HG03025 (cell line): ENCODE measurements around the gene C15orf39.

ENCODE experiments used
- ATAC-seq: cut with Tn5 transposase; IDR thresholded peaks from one replicate; pipeline ENCODE4 v1.9.1; 2021; ENCODE audit warnings: mild to moderate bottlenecking, moderate library complexity; ENCODE audit not compliant: unreplicated experiment, low FRiP score

C15orf39 gene

DNA sequence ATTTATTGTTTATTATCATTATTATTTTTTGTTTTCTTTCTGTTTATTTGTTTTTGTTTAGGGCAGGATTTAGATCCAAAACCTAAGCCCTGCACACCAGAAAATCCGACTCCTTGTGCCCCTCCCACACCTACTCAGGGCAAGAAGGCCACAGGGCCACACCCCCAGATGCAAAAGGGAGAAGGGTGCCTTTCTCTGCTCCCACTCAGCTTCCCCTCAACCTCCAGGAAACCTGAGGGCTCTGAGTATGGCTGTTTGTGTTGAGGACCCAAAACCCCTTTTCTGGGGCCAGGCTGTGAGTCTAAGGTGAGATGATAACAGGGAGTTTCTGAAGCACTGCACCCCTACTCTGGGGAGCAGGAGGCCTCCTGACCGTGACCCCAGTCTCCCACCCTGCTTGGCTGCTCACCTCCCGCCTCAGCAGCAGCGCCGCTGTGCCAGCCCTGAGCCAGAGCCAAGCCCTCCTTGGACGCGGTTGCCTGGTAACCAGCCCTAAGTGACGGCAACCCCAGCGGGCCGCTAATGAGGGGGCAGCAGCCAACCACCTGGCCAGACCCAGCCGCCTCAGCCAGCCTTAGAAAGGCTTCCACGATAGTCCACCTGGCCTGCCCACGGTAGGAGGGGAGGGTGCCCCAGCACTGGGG lies 6.4 kb upstream of the C15orf39 start:
- ATAC-seq, result no peak

DNA sequence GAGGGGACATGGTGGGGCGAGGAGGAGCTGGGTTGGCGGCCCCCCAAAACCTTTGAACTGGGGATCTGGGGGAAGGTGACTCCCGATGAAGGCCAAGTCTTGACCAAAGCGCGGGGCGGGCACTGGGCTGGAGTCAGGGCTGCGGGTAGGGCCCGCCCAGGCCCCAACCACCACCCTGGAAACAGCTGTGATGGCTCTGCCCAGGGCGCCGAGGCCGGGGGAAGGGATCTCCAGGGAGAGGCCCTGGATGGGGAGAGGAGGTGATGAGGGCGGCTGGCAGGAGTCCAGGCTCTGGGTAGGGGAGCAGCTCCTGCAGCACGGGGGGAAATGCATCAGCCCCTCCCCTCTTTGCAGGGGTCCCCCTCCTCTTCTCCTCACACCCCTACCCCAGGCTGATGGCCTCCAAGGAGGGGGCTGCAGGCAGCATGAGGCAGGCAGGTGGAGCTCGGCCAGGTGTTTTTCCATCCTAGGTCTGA lies 5.9 kb upstream of the C15orf39 start:
- ATAC-seq, result no peak

DNA sequence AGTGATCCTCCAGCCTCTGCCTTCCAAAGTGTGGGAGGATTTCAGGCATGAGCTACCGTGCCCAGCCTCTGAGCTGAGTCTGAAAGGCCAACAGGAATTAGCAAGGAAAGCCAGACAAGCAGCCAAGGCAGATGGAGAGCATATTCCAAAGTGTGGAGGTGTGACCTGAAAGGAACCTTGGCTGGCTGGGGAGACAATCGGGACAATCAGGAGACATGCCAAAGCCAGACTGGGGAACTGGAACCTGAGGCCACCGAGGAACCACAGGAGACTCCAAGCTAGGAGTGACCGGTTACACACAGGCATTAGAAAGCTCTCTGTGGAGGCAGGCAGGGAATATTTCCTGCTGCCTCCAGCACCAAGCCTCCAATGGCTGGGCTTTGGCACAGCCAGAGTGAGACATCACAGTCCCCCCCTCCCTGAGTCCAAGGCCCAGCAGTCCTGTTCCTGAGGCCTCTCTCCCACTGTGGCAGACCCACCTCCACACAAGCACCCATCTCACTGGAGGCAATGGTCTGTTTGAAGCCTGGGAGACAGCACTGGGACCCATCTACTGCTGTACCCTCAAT lies 4.5 kb upstream of the C15orf39 start:
- no peak for ATAC-seq

DNA sequence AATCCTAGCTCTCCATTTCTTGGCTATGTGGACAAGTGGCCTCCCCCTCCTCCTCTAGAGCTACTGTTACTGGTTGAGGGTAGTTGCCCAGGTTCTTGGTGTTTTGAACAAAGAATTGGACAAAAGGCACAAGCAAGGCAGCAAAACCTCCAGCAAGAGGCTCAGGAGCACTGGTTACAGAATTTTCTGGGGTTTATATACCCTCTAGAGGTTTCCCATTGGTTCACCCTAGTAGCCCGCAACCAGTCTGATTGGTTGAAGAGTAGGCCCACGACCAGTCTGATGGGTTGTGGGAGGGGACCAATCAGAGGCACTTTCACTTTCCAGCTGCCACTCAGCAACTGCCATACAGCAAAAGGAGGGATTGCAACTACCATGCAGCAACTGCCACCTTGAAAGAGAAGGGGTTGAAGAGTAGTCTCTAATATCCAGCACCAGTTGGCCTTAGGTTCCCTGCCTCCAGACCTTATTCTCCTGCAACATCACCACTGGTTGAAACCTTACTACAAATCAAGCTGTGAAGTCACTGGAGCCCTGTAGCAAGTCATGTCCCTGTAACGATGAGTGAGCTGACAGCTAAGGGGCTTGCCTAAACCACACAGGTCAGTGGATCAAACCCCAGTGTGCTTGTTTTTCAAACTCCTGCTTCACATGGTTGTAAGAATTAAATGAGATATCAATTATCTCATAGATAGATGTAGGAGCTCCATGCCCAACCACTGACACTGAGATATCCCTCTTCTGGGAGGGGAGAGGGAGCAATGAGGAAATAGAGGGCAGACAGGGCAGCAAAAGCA lies 2.9 kb upstream of the C15orf39 start:
- ATAC-seq, result no peak

DNA sequence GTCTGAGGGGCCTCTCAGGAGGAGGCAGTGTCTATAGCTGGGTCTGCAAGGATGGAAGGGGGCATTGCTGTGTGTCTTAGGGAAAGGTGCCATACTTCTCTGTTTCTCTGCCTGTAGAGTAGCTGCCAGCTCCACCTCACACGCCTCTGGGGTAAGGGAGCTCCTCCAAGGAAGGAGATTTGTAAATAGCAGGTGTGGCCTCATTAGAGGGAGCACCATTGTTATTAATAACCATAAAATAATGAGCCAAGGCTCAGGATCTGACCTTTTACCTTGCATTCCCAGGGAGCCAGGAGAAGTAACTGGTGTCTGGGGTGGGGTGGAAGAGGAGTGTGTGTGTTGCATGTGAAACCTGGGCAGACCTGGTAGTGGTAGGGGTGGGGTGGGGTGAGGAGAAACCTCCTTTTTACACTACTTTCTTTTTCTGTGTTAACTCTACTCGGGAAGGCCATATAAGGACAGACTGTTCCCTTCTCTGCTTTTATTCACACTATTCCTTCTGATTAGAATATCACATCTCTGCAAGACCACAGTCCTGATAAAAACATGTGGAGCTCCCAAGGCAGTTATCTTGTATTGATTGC lies 2.2 kb upstream of the C15orf39 start:
- ATAC-seq, result no peak

DNA sequence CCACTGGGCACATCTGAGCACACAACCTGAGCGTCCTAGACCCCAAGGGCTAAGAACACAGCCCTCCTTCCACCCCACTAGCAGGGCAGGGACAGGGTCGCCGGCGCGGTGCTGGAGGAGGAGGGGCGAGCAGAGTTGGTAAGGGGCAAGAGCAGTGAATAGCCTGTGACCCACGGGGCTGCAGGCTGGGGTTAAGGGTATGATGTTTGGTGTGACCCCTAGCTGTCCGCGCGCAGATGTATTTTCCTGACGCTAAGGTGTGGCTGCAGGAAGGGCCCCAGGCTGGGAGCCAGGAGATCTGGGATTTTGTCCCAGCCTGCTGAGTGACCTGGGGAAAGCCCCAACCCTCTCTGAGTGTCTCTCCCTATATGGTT lies 1.3 kb upstream of the C15orf39 start:
- no peak for ATAC-seq

DNA sequence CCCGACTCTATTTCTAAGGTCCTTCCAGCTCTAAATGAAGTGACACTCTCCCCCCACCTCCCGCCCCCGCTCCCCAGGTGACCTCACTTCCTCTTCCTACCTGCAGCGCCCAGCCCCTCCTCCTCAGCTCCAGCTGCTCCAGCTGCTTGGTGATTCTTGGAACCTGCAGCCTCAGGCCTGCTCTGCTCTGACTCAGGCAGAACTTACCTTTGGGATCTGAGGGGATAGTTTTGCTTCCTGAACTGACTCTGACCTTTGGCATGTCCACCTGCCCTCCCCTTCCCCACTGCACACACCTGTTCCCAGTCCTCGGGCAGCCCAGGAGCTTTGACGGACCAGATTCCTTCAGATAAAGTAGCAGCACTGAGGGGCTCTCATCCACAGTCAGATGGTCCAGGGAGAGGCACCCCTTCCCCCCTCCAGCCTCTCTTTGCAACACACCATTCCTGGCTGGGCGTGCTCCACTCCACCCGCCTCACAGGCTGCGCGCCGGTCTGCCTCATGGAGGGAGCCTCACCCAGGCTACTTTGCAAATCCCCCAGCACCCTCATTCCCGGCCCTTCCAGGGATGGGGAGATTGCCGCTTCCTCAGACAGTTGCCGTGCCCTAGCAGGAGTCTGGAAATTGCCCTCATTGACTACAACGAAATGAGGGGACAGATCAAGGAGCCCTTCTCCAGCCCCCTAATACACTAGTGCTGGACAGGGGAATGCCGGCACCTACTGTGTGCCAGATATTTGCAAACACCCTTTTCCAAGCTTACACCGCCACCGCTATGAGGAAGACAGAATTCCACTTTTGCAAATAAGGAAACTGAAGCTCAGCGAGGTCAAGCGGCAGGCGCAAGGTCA lies 692 bp upstream of the C15orf39 start:
- ATAC-seq, result no peak

DNA sequence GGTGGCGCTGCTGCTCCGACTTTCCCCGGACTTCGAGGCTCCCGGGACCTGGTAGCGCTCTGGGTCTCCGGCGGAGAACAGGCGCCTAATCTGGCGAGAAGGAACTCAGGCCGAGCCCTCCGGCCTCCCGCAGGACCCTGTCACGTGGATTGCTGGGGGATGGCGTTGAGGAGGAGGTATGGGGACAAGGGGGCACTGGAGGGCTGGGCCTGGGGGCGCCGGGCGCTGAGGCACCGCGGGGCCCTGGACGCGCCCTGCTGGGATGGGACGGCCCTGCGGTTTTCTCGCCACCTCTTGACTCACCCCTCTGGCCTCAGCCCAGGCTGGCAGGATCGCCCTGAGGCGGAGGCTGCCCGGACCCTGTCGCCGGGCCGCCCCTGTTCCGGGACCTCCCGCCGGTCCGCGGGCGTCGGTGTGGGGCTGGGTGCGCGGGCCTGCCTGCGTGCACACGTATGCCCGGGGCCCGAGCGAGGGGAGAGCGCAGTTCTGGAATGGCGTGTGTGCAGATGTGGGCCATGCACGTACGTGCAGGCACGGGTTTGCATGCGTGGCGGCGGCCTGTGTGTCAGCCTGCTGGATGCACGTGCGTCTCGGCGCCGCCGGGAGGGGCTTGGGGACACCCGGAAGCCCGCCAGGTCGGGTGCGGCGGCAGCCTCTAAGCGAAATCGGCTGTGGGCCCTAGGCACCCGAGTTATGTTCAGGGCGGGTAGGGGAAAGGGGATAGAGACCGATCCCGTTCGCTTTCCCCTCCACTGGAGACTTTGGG lies 752 bp downstream of the C15orf39 start:
- peak; percentile 24 for ATAC-seq

DNA sequence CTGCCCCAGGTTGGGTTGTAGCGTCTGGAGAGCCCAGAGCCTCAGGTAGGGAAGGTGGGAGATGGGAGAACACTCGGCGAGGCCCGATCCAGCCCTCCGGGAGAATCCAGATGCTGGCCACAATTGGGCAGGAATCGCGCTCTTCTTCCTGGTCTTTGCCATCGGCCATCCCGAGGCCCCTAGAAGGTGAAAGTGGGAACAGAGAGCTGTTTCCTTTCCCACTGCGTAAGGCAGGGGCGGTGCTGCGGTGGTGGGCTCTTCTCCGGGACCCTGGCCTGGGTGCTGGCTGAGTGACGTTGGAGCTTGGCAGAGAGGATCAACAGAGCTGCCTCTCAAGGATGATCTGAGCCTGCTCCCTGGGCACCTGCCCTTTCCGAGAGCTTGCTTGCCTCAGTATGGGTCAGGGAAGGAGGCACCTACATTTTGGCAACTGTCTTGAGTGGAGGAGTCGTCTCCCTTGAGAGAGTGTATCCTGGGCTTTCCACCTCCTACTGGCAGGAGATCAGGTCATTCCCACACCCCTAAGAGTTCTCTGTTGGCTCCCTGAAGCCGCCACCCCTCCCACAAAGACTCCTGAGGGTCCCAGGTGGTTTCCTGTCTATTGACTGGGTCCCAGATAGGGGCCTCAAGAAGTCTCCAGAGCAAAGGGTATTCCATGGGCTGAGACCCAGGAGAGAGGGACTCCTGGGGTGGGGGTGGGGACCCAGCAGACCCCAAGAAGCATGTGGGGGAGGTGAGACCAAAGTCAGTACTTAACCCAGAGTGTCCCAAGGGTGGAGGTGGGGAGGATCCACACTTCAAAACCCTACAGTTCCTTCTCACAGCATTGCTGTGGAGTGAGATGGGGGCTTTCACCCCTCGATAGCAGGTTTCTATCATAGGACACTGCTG lies 1.6 kb downstream of the C15orf39 start:
- ATAC-seq, result no peak

DNA sequence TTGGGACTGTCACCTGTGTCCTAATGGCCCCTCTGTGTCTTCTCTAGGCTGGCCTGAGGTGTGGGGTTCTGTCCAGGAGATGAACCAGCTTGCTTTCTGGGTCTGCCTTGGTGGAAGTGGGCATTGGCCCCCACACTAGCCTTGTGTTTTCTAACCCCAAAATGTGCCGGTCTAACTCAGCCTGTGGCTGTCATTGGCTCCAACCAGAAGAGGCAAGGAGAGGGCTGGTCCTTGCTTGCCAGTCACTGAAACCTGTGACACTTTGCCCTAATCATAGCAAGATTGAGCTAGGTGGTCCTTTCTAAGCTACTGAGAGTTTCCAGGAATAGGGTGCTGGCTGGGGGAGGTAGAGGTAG lies 2.2 kb downstream of the C15orf39 start:
- no peak for ATAC-seq

DNA sequence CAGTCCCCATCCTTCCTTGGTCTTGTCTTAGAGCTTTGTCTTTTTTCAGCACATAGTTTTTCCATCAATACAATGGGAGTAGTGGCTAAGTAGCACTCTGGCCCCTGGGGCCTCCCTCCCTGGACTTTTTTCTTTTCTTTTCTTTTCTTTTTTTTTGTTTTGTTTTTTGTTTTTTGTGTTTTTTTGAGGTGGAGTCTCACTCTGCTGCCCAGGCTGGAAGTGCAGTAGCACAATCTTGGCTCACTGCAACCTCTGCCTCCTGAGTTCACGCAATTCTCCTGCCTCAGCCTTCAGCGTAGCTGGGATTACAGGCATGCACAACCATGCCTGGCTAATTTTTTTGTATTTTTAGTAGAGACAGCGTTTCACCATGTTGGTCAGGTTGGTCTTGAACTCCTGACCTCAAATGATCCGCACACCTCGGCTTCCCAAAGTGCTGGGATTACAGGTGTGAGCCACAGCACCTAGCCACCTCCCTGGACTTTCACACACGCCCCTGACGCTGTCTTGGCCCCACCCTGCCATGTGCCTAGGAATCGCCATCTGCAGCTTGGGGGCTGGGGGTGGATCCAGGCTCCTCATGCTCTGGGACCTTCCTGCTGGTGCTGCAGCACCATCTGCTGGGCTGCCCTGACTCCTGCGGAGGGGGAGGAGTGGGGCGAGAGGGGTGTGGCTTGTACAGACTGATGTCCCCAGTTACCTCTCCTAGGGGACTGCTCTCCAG lies 2.8 kb downstream of the C15orf39 start:
- no peak for ATAC-seq

DNA sequence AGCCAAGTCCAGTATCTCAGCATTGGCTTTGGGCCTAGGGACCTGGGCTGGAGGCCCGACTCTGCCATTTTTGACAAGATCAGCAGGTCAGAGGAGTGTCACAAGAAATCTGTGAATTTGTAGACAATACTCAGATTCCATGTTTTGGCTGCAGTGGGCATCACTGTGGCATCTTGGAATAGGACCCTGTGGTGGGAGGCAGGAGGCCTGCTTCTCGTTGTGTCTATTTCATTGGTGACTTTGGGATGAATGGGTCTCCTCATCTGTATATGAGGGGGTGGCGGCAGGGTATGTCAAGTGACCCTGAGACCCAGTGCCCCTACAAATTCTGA lies 3.3 kb downstream of the C15orf39 start:
- ATAC-seq, result no peak

DNA sequence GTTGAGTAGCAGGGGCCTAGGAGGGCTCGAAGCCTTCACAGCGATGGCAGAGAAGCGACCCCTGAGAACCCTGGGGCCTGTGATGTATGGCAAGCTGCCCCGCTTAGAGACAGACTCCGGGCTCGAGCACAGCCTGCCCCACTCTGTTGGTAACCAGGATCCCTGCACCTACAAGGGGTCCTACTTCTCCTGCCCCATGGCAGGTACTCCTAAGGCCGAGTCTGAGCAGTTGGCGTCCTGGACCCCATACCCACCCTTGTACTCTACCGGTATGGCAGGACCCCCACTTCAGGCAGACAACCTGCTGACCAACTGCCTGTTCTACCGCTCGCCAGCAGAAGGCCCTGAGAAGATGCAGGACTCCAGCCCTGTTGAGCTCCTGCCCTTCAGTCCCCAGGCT lies 4.3 kb downstream of the C15orf39 start:
- ATAC-seq, result no peak

DNA sequence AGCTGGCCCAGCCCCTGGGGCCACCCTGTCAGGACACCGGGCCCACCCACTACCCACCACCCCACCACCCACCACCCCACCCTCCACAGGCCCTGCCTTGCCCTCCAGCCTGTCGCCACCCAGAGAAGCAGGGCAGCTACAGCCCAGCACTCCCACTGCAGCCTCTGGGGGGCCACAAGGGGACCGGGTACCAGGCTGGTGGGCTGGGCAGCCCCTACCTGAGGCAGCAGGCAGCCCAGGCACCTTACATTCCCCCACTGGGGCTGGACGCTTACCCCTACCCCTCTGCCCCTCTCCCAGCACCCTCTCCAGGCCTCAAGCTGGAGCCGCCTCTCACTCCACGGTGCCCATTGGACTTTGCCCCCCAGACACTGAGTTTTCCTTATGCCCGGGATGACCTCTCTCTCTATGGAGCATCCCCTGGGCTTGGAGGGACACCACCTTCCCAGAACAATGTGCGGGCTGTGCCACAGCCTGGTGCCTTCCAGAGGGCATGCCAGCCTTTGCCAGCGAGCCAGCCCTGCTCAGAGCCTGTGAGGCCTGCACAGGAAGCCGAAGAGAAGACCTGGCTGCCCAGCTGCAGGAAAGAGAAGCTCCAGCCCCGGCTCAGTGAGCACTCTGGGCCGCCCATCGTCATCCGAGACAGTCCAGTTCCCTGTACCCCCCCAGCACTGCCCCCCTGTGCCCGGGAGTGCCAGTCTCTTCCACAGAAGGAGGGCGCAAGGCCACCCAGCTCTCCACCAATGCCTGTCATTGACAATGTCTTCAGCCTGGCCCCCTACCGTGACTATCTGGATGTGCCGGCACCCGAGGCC lies 5.3 kb downstream of the C15orf39 start:
- ATAC-seq, result no peak

DNA sequence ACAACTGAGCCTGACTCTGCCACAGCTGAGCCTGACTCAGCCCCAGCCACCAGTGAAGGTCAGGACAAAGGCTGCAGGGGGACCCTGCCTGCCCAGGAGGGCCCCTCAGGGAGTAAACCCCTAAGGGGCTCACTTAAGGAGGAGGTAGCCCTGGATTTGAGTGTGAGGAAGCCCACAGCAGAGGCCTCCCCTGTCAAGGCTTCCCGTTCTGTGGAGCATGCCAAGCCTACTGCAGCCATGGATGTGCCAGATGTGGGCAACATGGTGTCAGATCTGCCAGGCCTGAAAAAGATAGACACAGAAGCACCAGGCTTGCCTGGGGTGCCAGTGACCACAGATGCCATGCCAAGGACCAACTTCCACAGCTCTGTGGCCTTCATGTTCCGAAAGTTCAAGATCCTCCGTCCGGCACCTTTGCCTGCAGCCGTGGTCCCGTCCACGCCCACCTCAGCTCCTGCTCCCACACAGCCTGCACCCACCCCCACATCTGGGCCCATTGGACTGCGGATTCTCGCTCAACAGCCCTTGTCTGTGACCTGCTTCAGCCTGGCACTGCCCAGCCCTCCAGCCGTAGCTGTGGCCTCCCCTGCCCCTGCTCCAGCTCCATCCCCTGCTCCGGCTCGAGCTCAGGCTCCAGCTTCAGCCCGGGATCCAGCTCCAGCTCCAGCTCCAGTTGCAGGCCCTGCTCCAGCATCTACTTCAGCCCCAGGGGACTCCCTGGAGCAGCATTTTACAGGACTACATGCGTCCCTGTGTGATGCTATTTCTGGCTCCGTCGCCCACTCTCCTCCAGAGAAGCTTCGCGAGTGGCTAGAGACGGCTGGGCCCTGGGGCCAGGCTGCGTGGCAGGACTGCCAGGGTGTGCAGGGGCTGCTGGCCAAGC lies 6.2 kb downstream of the C15orf39 start:
- ATAC-seq, result no peak

DNA sequence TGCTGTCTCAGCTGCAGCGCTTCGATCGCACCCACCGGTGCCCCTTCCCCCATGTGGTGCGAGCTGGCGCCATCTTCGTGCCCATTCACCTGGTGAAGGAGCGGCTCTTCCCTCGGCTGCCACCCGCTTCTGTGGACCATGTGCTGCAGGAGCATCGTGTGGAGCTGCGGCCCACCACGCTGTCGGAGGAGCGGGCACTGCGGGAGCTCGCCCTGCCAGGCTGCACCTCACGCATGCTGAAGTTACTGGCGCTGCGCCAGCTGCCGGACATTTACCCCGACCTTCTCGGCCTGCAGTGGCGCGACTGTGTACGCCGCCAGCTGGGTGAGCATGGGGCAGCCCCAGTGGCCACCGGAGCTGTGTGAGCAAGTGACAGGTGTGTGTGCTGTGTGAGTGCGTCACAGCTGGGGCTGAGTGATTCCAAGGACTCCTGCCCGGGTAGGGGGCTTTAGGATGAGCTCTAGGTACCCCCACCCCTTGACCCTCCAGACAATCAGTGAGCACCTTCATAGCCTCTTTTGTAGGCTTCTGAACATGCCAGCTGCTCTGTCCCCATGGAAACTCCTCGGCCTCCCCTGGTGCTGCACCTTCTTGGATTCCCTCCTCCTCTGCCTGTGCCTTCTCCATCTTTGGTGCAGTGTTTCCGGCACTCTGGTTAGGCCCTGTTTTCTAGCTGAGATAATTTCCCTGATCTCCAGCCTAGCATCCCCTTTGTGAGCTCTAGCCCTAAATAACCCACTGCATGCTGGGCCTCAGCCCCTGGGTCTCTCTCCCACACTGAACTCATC lies 7.0 kb downstream of the C15orf39 start:
- no peak for ATAC-seq
